IMR-90 (cell line): Measurements from ENCODE around the gene PLD1.

ENCODE experiments used
- BHLHE40 ChIP-seq: fragments of 150-350 bp; IDR thresholded peaks from 2 replicates; pipeline ENCODE4 v1.6.1; 2016; ENCODE audit warnings: mild to moderate bottlenecking, low read depth, low read length
- CEBPB ChIP-seq: IDR thresholded peaks from 2 replicates; pipeline ENCODE4 v1.6.1; 2012; ENCODE audit warnings: low read depth, low read length, improper control_type of control experiment
- CHD1 ChIP-seq: IDR thresholded peaks from 2 replicates; pipeline ENCODE4 v1.6.1; 2012; ENCODE audit warnings: low read depth, low read length, improper control_type of control experiment
- CTCF ChIP-seq: conservative IDR thresholded peaks from 2 replicates; pipeline ENCODE4 v1.5.1; 2012; ENCODE audit warnings: mild to moderate bottlenecking, low read depth, low read length, improper control_type of control experiment
- ELK1 ChIP-seq: fragments of 150-350 bp; IDR thresholded peaks from 2 replicates; pipeline ENCODE4 v1.6.1; 2016; ENCODE audit warnings: low read depth, mild to moderate bottlenecking, low read length, moderate library complexity, borderline replicate concordance
- FOS ChIP-seq: fragments of 150-350 bp; IDR thresholded peaks from 2 replicates; pipeline ENCODE4 v1.6.1; 2016; ENCODE audit warnings: low read depth, low read length
- MAFK ChIP-seq: IDR thresholded peaks from 2 replicates; pipeline ENCODE4 v1.6.1; 2012; ENCODE audit warnings: low read depth, low read length, improper control_type of control experiment
- MAZ ChIP-seq: IDR thresholded peaks from 2 replicates; pipeline ENCODE4 v1.6.1; 2012; ENCODE audit warnings: low read depth, mild to moderate bottlenecking, low read length, improper control_type of control experiment, moderate library complexity, borderline replicate concordance
- MXI1 ChIP-seq: IDR thresholded peaks from 2 replicates; pipeline ENCODE4 v1.6.1; 2012; ENCODE audit warnings: low read depth, mild to moderate bottlenecking, low read length, moderate library complexity, borderline replicate concordance
- POLR2A ChIP-seq: IDR thresholded peaks from 2 replicates; pipeline ENCODE4 v1.6.1; 2012; ENCODE audit warnings: mild to moderate bottlenecking, low read depth, low read length
- RAD21 ChIP-seq: IDR thresholded peaks from 2 replicates; pipeline ENCODE4 v1.6.1; 2012; ENCODE audit warnings: low read length, improper control_type of control experiment
- RFX5 ChIP-seq: IDR thresholded peaks from 2 replicates; pipeline ENCODE4 v1.8.0; 2012; ENCODE audit warnings: low read depth, mild to moderate bottlenecking, low read length, moderate library complexity
- SMC3 ChIP-seq: fragments of 150-350 bp; IDR thresholded peaks from 2 replicates; pipeline ENCODE4 v1.6.1; 2016; ENCODE audit warnings: low read depth, mild to moderate bottlenecking, antibody characterized with exemption, low read length, moderate library complexity
- TF ChIP-seq, protein P1 (sequence below): fragments of 150-350 bp; IDR thresholded peaks from 2 replicates; pipeline ENCODE4 v1.6.1; 2017; ENCODE audit warnings: mild to moderate bottlenecking, antibody characterized with exemption, low read length, low read depth

GRCh38 chr3:171741377-171741776 lies 68.9 kb downstream of the PLD1 start:
- TF ChIP-seq POLR2A, result no peak
- TF ChIP-seq CTCF, result no peak
- no peak for TF ChIP-seq SMC3
- no peak for TF ChIP-seq RAD21
- TF ChIP-seq MXI1, result no peak
- TF ChIP-seq MAZ, result no peak
- no peak for TF ChIP-seq MAFK
- TF ChIP-seq BHLHE40, result no peak
- TF ChIP-seq, protein P1, sequence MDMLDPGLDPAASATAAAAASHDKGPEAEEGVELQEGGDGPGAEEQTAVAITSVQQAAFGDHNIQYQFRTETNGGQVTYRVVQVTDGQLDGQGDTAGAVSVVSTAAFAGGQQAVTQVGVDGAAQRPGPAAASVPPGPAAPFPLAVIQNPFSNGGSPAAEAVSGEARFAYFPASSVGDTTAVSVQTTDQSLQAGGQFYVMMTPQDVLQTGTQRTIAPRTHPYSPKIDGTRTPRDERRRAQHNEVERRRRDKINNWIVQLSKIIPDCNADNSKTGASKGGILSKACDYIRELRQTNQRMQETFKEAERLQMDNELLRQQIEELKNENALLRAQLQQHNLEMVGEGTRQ, result no peak
- no peak for TF ChIP-seq CEBPB
- no peak for TF ChIP-seq RFX5
- no peak for TF ChIP-seq FOS
- TF ChIP-seq ELK1, result no peak
- TF ChIP-seq CHD1, result no peak
